ENCODE results near the gene AKR1C1. TPM values are rescaled to one million over a fixed set of nuclear protein-coding genes. Genes with fewer than 3 reads are reported as not detected.

AKR1C1 gene
- total and polyA plus RNA-seq, 2 of the 13 experiments (the other 11 are each of a cell fraction or from before 2014, with no cell fraction given), result 948 to 2,238 TPM

- no peak for TF ChIP-seq ZBTB3 (CRISPR knock-in tag; IDR thresholded peaks at IDR 0.05; ENCODE audit: borderline replicate concordance, low read depth)
- TF ChIP-seq BCL6 (CRISPR knock-in tag; IDR thresholded peaks at IDR 0.05), result peak; percentile 56; the same call in 1 of the 2 replicates
- TF ChIP-seq IRF2 (CRISPR knock-in tag; IDR thresholded peaks at IDR 0.05), result peak; percentile 27; the same call in 1 of the 2 replicates
- no peak for TF ChIP-seq ZNF501 (CRISPR knock-in tag; IDR thresholded peaks at IDR 0.05)
- TF ChIP-seq IKZF1 (IDR thresholded peaks at IDR 0.05), result no peak
- peak; percentile 93 for TF ChIP-seq PAXIP1 (CRISPR knock-in tag; conservative IDR thresholded peaks at IDR 0.05)
- TF ChIP-seq ZNF773 (CRISPR knock-in tag; IDR thresholded peaks at IDR 0.05; ENCODE audit: borderline replicate concordance), result no peak
- TF ChIP-seq GZF1 (CRISPR knock-in tag; IDR thresholded peaks at IDR 0.05), result 0 out of 2 replicates have a peak, but pooled peaks have one; percentile 25
- TF ChIP-seq HNF4A (CRISPR knock-in tag; IDR thresholded peaks at IDR 0.05), result peak; percentile 68
- no peak for TF ChIP-seq NR2C2 (CRISPR knock-in tag; IDR thresholded peaks at IDR 0.05; ENCODE audit: borderline replicate concordance)
- TF ChIP-seq NONO (IDR thresholded peaks at IDR 0.05), result no peak
- no peak for TF ChIP-seq NONO (CRISPR knock-in tag; conservative IDR thresholded peaks at IDR 0.05)
- TF ChIP-seq ZNF292 (CRISPR knock-in tag; IDR thresholded peaks at IDR 0.05; ENCODE audit: borderline replicate concordance, low read depth), result peak; percentile 36; the same call in 1 of the 2 replicates
- TF ChIP-seq GFI1 (CRISPR knock-in tag; IDR thresholded peaks at IDR 0.05; ENCODE audit: borderline replicate concordance), result peak; percentile 73; the same call in 1 of the 2 replicates
- TF ChIP-seq ZBTB20 (CRISPR knock-in tag; IDR thresholded peaks at IDR 0.05; ENCODE audit: borderline replicate concordance, low read depth), result peak; percentile 38; the same call in 1 of the 2 replicates
- TF ChIP-seq ZNF512 (CRISPR knock-in tag; IDR thresholded peaks at IDR 0.05), result no peak
- TF ChIP-seq U2AF1 (optimal IDR thresholded peaks at IDR 0.05; ENCODE audit: low read depth, low read length), result no peak
- TF ChIP-seq ZSCAN30 (CRISPR knock-in tag; IDR thresholded peaks at IDR 0.05), result 0 out of 2 replicates have a peak, but pooled peaks have one; percentile 48
- no peak for TF ChIP-seq IKZF5 (CRISPR knock-in tag; IDR thresholded peaks at IDR 0.05)
- no peak for TF ChIP-seq ZBTB1 (CRISPR knock-in tag; IDR thresholded peaks at IDR 0.05; ENCODE audit: borderline replicate concordance)
- TF ChIP-seq MTF2 (CRISPR knock-in tag; IDR thresholded peaks at IDR 0.05; ENCODE audit: borderline replicate concordance), result no peak
- no peak for TF ChIP-seq ERF (CRISPR knock-in tag; IDR thresholded peaks at IDR 0.05)
- TF ChIP-seq NR2F1 (CRISPR knock-in tag; IDR thresholded peaks at IDR 0.05), result peak in 1 of 2 experiments; percentile 52; a peak in 1 of 4 replicates
- TF ChIP-seq ZFX (CRISPR knock-in tag; IDR thresholded peaks at IDR 0.05; ENCODE audit: low read depth), result 0 out of 2 replicates have a peak, but pooled peaks have one; percentile 16
These were observed 23.8 kb upstream of the AKR1C1 start (continued) for GRCh38 chr10:4939224-4940072.

Data from HepG2 (cell line).